SJSA1 (cell line): Measurements from ENCODE around the gene PIK3C3. TPM values are rescaled to one million over a fixed set of nuclear protein-coding genes. Genes with fewer than 3 reads are reported as not detected.

Experiments used
- DNase-seq, 2 experiments: peaks; one replicate each; pipeline ENCODE4 v3.0.0-alpha.2; 2015 to 2020; ENCODE audit warnings: low spot score in 2 of 2, low read depth in 1 of 2
- H3K27ac ChIP-seq: fragments of 250-450 bp; sonication (Bioruptor Pico); 2 replicates; pipeline ENCODE4 v1.5.1; 2020; ENCODE audit warnings: mild to moderate bottlenecking, moderate library complexity
- H3K27me3 ChIP-seq: fragments of 250-450 bp; sonication (Bioruptor Pico); replicated peaks from 2 replicates; pipeline ENCODE4 v1.5.1; 2020; ENCODE audit warnings: mild to moderate bottlenecking, moderate library complexity
- H3K36me3 ChIP-seq: fragments of 250-450 bp; sonication (Bioruptor Pico); 2 replicates; pipeline ENCODE4 v1.5.1; 2020; ENCODE audit warnings: mild to moderate bottlenecking
- H3K4me1 ChIP-seq: fragments of 250-450 bp; sonication (Bioruptor Pico); replicated peaks from 2 replicates; pipeline ENCODE4 v1.6.1; 2021; ENCODE audit warnings: mild to moderate bottlenecking
- H3K4me3 ChIP-seq: fragments of 250-450 bp; sonication (Bioruptor Pico); 2 replicates; pipeline ENCODE4 v1.5.1; 2020; ENCODE audit warnings: mild to moderate bottlenecking
- H3K9me3 ChIP-seq: fragments of 250-450 bp; sonication (Bioruptor Pico); replicated peaks from 2 replicates; pipeline ENCODE4 v1.5.1; 2020; ENCODE audit warnings: mild to moderate bottlenecking
- total RNA-seq: library from RNA; depleted of rRNA; stranded (reverse); fragments of >200 nt; shearing (Covaris generic); gene quantifications from 2 replicates; pipeline ENCODE4 v1.2.3, GENCODE V29; 2014

PIK3C3 gene
- total RNA-seq, 1 experiment from 2014 or later: 41.5 TPM

DNA sequence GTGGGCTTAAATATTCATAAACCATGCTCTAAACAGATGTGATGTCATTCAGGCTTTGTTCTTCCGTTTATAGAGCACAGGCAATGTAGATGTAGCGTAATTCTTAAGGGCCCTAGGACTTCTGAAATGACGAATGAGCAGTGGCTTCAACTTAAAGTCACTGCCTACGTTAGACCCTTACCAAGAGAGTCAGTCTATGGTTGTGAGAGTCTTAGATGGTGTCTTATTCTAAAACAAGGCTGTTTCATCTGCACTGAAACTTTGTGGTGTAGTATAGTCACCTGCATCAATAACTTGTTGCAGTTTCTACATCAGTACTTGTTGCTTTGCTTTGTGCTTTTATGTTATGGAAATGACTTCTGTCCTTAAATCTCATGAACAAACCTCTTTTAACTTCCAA is 56.0 kb downstream of the PIK3C3 start:
- H3K27me3 ChIP-seq: no peaks in the 10 kb centered on the region
- H3K4me1 ChIP-seq: no peaks in the 10 kb centered on the region
- H3K27ac ChIP-seq: no peak overlapping the region
- H3K4me3 ChIP-seq: no peak overlapping the region
- no peak for DNase-seq
- H3K9me3 ChIP-seq: no peaks in the 10 kb centered on the region
- H3K36me3 ChIP-seq: peaks cover 19% of the 10 kb centered on the region

DNA sequence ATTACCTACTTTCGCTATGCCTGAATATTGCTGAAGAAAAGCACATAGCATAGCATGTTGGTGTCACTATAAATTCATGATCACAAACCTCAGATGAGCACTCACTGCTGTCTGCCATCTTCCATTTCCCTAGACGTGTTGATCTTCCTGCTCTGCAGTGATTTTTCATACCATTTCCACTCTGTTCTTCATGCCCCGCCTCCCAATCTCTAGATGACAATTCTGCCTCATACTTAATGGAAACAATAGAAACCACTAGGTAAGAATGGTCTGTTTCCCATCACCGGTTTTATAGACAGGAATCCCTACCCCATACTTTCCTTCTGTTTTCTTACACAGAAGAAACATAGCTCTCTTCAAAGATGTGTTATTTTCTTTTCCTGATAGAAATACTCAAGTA is 63.8 kb downstream of the PIK3C3 start:
- 0 out of 2 replicates have a peak, but pooled peaks cover 5% of the 10 kb centered on the region for H3K4me1 ChIP-seq
- no peaks in the 10 kb centered on the region for H3K27me3 ChIP-seq
- H3K9me3 ChIP-seq: no peaks in the 10 kb centered on the region
- H3K36me3 ChIP-seq: peaks cover 13% of the 10 kb centered on the region
- no peak for DNase-seq
- H3K27ac ChIP-seq: no peak overlapping the region
- no peak overlapping the region for H3K4me3 ChIP-seq

- Histone ChIP-seq H3K4me1 (0 out of 2 replicates have a peak, but pooled peaks cover 5% of the 10 kb centered on the region), H3K4me3 (no peak overlapping the region), H3K9me3 (no peaks in the 10 kb centered on the region), H3K36me3 (peaks cover 8% of the 10 kb centered on the region), H3K27ac (no peak overlapping the region), H3K27me3 (no peaks in the 10 kb centered on the region)
- DNase-seq: no peak
Observed at GRCh38 chr18:42024131-42024530, 69.1 kb downstream of the PIK3C3 start.

DNA sequence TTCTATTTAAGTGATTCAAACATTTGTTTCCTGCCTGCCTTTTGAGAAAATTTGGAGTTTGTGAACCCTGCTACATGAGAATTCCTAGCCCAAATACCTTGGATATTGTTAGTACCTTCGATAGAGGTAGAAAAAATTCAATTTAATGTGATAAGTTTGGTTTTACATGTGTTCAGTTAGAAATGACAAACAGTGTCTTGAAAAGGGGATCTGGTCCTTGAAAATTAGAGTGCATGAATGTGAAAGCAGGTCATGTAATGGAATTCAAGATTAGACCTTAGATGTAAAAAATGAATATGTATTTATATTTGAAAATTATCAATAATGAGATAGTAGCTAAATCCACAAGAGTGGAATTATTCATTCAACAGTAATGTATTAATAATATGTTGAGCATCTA is 70.5 kb downstream of the PIK3C3 start:
- no peak for DNase-seq
- Histone ChIP-seq H3K4me1 (0 out of 2 replicates have a peak, but pooled peaks cover 5% of the 10 kb centered on the region), H3K27me3 (no peaks in the 10 kb centered on the region), H3K9me3 (no peaks in the 10 kb centered on the region), H3K36me3 (peaks cover 13% of the 10 kb centered on the region), H3K27ac (no peak overlapping the region), H3K4me3 (no peak overlapping the region)

- 0 out of 2 replicates have a peak, but pooled peaks cover 5% of the 10 kb centered on the region for H3K4me1 ChIP-seq
- no peak overlapping the region for H3K27ac ChIP-seq
- no peaks in the 10 kb centered on the region for H3K27me3 ChIP-seq
- H3K36me3 ChIP-seq: peaks cover 8% of the 10 kb centered on the region
- no peak for DNase-seq
- no peak overlapping the region for H3K4me3 ChIP-seq
- H3K9me3 ChIP-seq: no peaks in the 10 kb centered on the region
Observed at GRCh38 chr18:42025974-42026625, 71.1 kb downstream of the PIK3C3 start.

DNA sequence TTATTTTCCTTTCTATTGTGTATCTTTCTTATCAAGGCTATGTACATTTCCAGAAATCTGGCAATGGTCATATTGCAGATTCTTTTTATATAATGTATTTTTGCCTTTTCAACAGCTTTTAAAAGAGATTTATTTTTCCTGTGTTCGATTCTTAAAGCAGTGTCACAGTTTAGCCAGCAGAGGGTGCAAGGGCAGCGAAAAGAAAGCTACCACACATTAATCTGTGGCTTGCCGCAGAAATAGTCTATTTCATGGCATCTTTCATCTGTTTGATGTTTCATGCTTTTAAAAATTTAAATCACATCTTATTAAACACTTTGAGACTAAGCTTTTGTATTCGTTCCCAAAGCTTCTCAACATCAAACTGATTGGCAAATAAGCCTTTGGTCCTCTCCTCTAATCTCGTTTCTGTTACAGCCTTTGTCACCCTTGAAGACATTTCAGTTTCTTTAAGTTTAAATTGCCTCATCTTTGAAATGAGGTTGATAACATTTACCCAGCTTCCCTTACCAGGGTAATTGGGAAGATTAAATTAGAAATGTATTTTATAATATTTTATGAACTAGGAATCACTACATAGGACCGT is 73.3 kb downstream of the PIK3C3 start:
- Histone ChIP-seq H3K4me1 (no peaks in the 10 kb centered on the region), H3K27ac (no peak overlapping the region), H3K9me3 (no peaks in the 10 kb centered on the region), H3K27me3 (no peaks in the 10 kb centered on the region), H3K36me3 (peaks cover 5% of the 10 kb centered on the region; the same call in 1 of the 2 replicates), H3K4me3 (no peak overlapping the region)
- DNase-seq: peak in 1 of 2 experiments; percentile 19

- no peak overlapping the region for H3K4me3 ChIP-seq
- no peaks in the 10 kb centered on the region for H3K4me1 ChIP-seq
- H3K27me3 ChIP-seq: no peaks in the 10 kb centered on the region
- no peaks in the 10 kb centered on the region for H3K9me3 ChIP-seq
- DNase-seq: no peak
- peaks cover 5% of the 10 kb centered on the region; the same call in 1 of the 2 replicates for H3K36me3 ChIP-seq
- no peak overlapping the region for H3K27ac ChIP-seq
Observed at GRCh38 chr18:42029092-42029491, 74.1 kb downstream of the PIK3C3 start.

DNA sequence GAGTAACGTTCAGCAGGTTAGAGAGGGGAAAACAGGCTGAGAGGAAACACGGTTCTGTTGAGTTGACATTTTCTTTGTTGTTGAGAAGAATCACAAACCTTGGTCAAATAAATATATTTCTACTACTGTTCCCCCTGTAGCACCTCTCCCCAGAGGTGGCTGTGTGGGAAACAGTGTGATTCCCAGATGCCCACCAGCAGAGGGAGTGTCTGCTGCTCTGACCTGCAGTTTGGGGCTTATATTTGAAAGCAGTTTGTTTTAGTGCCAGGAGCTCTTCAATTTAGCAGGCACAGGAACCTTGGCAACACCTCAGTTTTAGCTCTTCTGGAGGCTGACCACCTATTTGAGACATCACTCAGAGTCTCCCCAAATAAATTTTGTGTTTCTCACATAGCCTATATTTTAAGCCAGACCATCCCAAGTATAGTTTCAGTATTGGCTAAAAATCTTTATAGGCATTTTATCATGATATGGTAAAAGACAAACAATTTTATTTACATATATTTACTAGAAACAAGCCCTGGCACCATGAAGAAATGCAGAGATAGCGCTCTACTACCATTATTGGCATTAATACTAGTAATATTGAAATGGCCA is 75.7 kb downstream of the PIK3C3 start:
- H3K27me3 ChIP-seq: no peaks in the 10 kb centered on the region
- H3K4me3 ChIP-seq: no peak overlapping the region
- DNase-seq: peak; percentile 34 to 42
- H3K27ac ChIP-seq: no peak overlapping the region
- no peaks in the 10 kb centered on the region for H3K9me3 ChIP-seq
- peaks cover 17% of the 10 kb centered on the region for H3K36me3 ChIP-seq
- H3K4me1 ChIP-seq: no peaks in the 10 kb centered on the region

DNA sequence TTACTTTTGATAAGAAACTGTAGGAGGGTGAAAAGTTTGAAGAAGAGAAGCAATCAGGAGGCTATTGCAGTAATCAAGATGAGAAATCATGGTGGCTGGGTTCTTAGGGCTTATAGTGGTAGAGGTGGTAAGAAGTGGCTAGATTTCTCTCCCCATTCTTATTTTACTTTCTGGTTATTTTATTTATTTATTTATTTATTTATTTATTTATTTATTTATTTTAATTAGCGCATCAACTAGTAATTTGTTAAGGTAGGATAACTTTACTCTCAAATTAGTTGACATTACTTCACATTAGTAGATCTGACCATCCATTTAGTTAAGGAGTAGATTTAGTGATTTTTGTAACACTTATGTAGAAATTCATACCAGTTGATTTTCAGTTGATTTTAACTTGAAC is 77.4 kb downstream of the PIK3C3 start:
- Histone ChIP-seq H3K4me3 (no peak overlapping the region), H3K4me1 (no peaks in the 10 kb centered on the region), H3K27ac (no peak overlapping the region), H3K36me3 (peaks cover 23% of the 10 kb centered on the region), H3K27me3 (no peaks in the 10 kb centered on the region), H3K9me3 (no peaks in the 10 kb centered on the region)
- DNase-seq: no peak

GRCh38 chr18:42033137-42033810 is 78.2 kb downstream of the PIK3C3 start:
- Histone ChIP-seq H3K9me3 (no peaks in the 10 kb centered on the region), H3K4me3 (no peak overlapping the region), H3K36me3 (peaks cover 29% of the 10 kb centered on the region), H3K4me1 (no peaks in the 10 kb centered on the region), H3K27me3 (no peaks in the 10 kb centered on the region), H3K27ac (no peak overlapping the region)
- no peak for DNase-seq

GRCh38 chr18:42038936-42039335 is 83.9 kb downstream of the PIK3C3 start:
- Histone ChIP-seq H3K27ac (peak overlapping the region; percentile 60), H3K9me3 (no peaks in the 10 kb centered on the region), H3K27me3 (no peaks in the 10 kb centered on the region), H3K36me3 (peaks cover 43% of the 10 kb centered on the region), H3K4me1 (peaks cover 12% of the 10 kb centered on the region), H3K4me3 (no peak overlapping the region)
- peak in 1 of 2 experiments; percentile 48 for DNase-seq

DNA sequence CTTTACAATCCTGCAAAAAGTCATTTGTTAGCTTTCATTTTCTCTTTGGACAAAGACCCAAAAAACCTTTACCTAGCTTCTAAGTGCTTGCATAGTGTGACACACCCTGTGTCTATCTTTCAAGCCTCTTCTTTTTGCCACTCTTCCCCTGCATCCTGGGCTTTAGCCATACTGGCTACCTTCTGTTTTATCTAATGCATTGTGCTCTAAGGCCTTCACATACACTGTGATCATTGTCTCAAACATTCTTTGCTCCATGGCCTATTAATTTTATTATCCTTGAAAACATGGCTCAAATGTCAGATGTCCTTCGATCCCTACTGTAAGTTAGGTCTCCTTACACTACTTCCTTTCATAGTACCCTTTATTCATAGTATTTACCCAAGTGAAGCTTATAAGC is 84.4 kb downstream of the PIK3C3 start:
- Histone ChIP-seq H3K9me3 (no peaks in the 10 kb centered on the region), H3K4me1 (peaks cover 12% of the 10 kb centered on the region), H3K4me3 (no peak overlapping the region), H3K27me3 (no peaks in the 10 kb centered on the region), H3K36me3 (peaks cover 41% of the 10 kb centered on the region), H3K27ac (peak overlapping the region; percentile 60)
- no peak for DNase-seq

DNA sequence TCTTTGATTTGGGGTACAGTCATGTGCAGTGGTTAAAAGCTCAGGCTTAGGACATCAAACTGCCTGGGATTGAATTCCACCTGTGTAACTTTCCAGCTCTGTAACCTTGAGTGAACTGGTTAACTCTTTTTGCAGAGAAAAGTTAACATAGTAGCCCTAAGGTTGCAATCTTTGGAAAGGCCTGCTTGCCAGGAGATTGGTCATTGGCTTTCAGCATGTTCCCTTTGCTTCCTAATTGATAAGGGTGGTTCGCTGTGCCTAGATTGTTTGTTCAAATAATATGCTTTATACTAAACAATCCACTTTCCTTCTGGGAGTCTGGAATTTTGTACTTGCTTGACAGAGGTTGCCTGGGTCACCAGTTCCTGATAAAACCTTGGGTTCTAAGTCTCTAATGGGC is 86.8 kb downstream of the PIK3C3 start:
- Histone ChIP-seq H3K27ac (no peak overlapping the region), H3K4me3 (no peak overlapping the region), H3K9me3 (no peaks in the 10 kb centered on the region), H3K4me1 (peaks cover 12% of the 10 kb centered on the region), H3K36me3 (peaks cover 30% of the 10 kb centered on the region), H3K27me3 (no peaks in the 10 kb centered on the region)
- DNase-seq: no peak

DNA sequence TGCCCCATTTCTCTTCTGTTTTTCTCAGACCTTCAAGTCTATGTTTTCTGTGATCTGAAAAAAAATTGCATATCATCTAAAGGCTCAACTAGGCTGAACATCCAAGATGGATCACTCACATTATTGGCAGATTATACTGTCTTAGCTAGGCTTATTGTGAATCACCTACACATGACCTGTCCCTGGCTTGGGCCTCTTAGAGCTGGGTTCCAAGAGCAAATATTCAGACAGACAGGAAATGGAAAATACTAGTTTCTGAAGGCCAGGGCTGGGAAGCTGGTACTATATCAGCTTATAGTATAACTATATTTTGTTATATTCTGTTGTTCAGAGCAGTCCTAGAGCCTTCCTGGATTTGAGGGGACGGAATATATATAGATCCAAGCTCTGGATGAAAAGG is 90.3 kb downstream of the PIK3C3 start:
- H3K36me3 ChIP-seq: peaks cover 6% of the 10 kb centered on the region; the same call in 1 of the 2 replicates
- H3K4me1 ChIP-seq: peaks cover 6% of the 10 kb centered on the region; the same call in 1 of the 2 replicates
- H3K27me3 ChIP-seq: no peaks in the 10 kb centered on the region
- no peak overlapping the region for H3K4me3 ChIP-seq
- no peak overlapping the region for H3K27ac ChIP-seq
- H3K9me3 ChIP-seq: no peaks in the 10 kb centered on the region
- DNase-seq: no peak
